Bronchial epithelial cell (primary cell): ENCODE results near the gene MMP1. TPM values are rescaled to one million over a fixed set of nuclear protein-coding genes. Genes with fewer than 3 reads are reported as not detected.
A peak's percentile ranks its signal among the peaks of the same experiment; 100 is the strongest.

Experiments
- DNase-seq: peaks from one replicate; pipeline ENCODE4 v3.0.0-alpha.2; 2010; ENCODE audit warnings: low read depth
- FAIRE-seq: peaks from 2 replicates; lab custom pipeline; 2011; peaks lifted over from hg19 to GRCh38; lab: Jason Lieb, UNC
- H3K27me3 ChIP-seq: 2 replicates; pipeline ENCODE4 v1.5.1; 2011; ENCODE audit warnings: low read length; ENCODE audit not compliant: control insufficient read depth, insufficient read depth
- H3K36me3 ChIP-seq: 2 replicates; pipeline ENCODE4 v1.5.1; 2011; ENCODE audit warnings: low read length; ENCODE audit not compliant: control insufficient read depth, insufficient read depth
- H3K4me3 ChIP-seq: 2 replicates; pipeline ENCODE4 v1.5.1; 2011; ENCODE audit warnings: mild to moderate bottlenecking, low read depth, low read length, control low read depth
- total RNA-seq: library from RNA; depleted of rRNA; stranded (reverse); fragments of >200 nt; gene quantifications from 2 replicates; pipeline ENCODE4 v1.2.1, GENCODE V29; 2014
- TF ChIP-seq, protein P1 (sequence below): IDR thresholded peaks from 2 replicates; pipeline ENCODE4 v1.5.1; 2011; ENCODE audit warnings: mild to moderate bottlenecking, moderate library complexity, low read length, control low read depth, inconsistent platforms; ENCODE audit not compliant: insufficient read depth, severe bottlenecking

MMP1 gene
- total RNA-seq, 1 donor from 2014 or later = 168 TPM

DNA sequence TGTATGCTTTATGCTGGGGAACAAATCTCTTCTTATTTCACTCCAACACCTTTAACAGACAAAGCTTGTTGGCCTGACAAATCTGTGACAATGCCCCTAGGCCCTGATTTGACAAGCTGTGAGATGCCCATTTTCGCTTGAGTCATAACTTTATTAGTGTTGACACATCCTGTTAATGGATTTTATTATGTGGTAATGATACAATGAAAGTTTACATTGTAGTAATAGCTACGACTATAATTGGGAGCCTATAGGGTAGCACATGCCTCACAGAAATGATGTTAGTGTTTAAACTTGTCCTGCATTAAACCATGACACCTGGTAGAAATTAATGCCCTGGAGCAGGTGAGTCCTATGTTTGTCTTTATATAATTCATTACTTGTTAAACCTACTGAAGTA, 14.2 kb downstream of the MMP1 start:
- TF ChIP-seq, protein P1, sequence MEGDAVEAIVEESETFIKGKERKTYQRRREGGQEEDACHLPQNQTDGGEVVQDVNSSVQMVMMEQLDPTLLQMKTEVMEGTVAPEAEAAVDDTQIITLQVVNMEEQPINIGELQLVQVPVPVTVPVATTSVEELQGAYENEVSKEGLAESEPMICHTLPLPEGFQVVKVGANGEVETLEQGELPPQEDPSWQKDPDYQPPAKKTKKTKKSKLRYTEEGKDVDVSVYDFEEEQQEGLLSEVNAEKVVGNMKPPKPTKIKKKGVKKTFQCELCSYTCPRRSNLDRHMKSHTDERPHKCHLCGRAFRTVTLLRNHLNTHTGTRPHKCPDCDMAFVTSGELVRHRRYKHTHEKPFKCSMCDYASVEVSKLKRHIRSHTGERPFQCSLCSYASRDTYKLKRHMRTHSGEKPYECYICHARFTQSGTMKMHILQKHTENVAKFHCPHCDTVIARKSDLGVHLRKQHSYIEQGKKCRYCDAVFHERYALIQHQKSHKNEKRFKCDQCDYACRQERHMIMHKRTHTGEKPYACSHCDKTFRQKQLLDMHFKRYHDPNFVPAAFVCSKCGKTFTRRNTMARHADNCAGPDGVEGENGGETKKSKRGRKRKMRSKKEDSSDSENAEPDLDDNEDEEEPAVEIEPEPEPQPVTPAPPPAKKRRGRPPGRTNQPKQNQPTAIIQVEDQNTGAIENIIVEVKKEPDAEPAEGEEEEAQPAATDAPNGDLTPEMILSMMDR = no peak
- DNase-seq (peak; percentile 99), FAIRE-seq (peak; percentile 73)
- H3K27me3 ChIP-seq = no peaks in the 10 kb centered on the region
- H3K36me3 ChIP-seq = no peaks in the 10 kb centered on the region
- no peak overlapping the region for H3K4me3 ChIP-seq

DNA sequence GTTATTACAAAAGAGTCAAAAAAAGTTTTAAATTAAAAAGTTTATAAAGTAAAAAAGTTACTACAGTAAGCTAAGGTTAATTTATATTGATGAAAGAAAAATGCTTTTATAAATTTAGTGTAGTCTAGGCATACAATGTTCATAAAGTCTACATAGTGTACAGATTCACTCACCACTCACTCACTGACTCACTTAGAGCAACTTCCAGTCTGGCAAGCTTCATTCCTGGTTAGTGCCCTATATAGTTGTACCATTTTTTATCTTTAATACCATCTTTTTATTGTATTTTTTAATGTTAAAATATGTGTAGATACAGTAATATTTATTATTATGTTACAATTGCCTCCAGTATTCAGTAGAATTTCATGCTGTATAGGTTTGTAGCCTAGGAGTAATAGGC, 14.9 kb downstream of the MMP1 start:
- FAIRE-seq = no peak
- no peaks in the 10 kb centered on the region for H3K27me3 ChIP-seq
- no peaks in the 10 kb centered on the region for H3K36me3 ChIP-seq
- TF ChIP-seq, protein P1 = no peak
- H3K4me3 ChIP-seq = no peak overlapping the region
- DNase-seq = peak; percentile 79

GRCh38 chr11:102781676-102782075, 16.3 kb downstream of the MMP1 start:
- no peaks in the 10 kb centered on the region for H3K27me3 ChIP-seq
- TF ChIP-seq, protein P1 = no peak

DNA sequence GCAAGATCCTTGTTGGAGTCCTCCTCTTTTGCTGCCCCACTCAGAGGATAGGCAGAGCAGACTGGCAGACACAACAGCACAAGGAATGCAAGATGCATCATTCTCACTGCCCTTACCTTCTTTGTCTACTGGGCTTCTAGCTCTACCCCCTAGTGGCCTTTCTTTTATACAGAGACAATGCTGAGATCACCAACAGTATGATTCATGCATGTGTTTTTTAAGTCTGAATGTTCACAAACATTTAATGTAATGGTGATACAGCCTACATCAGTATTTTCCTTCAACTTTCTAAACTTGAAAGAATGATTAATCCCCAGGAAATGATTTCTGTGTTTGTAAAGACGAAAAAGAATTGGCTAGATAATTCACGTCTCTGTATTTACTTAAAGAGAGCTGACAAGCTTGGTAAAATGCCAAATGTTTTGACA, 17.5 kb downstream of the MMP1 start, which contains the start of gene MMP10:
TSS of gene MMP10 (minus strand) at position 138 of the 428 bp plus-strand sequence. CDS start at position 101, 37 bp downstream.
- Histone ChIP-seq H3K36me3 (no peaks in the 10 kb centered on the region), H3K4me3 (no peak within 1 kb of the TSS), H3K27me3 (no peaks in the 10 kb centered on the region)
- TF ChIP-seq, protein P1 = peak; percentile 56
- FAIRE-seq (no peak), DNase-seq (peak; percentile 98)

More at GRCh38 chr11:102781676-102782075, 16.3 kb downstream of the MMP1 start:
- no peak overlapping the region for H3K4me3 ChIP-seq
- DNase-seq (no peak), FAIRE-seq (no peak)
- H3K36me3 ChIP-seq = no peaks in the 10 kb centered on the region

DNA sequence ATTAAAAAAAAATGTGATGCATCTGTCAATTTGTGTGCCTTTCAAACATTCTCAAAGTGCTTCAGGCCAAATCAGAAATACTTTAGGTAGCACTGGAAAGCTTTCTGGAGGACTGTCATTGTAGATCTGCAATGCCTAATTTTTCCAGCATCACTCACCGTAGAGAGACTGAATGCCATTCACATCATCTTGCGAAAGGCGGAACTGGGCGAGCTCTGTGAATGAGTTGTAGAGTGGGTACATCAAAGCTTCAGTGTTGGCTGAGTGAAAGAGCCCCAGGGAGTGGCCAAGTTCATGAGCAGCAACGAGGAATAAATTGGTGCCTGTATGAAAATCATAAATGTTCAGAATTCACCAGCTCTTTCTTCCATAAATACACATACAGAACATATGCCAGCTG, 21.5 kb downstream of the MMP1 start:
- DNase-seq (peak; percentile 38), FAIRE-seq (peak; percentile 86)
- no peak overlapping the region for H3K4me3 ChIP-seq
- no peaks in the 10 kb centered on the region for H3K36me3 ChIP-seq
- TF ChIP-seq, protein P1 = no peak
- H3K27me3 ChIP-seq = no peaks in the 10 kb centered on the region

- TF ChIP-seq, protein P1 = no peak
- DNase-seq (no peak), FAIRE-seq (no peak)
- Histone ChIP-seq H3K36me3 (no peaks in the 10 kb centered on the region), H3K4me3 (no peak overlapping the region), H3K27me3 (no peaks in the 10 kb centered on the region)
These were observed 24.6 kb downstream of the MMP1 start for GRCh38 chr11:102773386-102773785.
